IgD-negative memory B cell (primary cell): ENCODE results near the gene PLXND1. TPM values are rescaled to one million over a fixed set of nuclear protein-coding genes. Genes with fewer than 3 reads are reported as not detected.

Source experiments
- H3K27ac Mint-ChIP-seq, 3 donors: one replicate each; pipeline ENCODE4 v1.8.0; 2020 to 2022; ENCODE audit warnings: mild to moderate bottlenecking in 3 of 3, mixed read lengths in 3 of 3, moderate library complexity in 1 of 3
- H3K27me3 Mint-ChIP-seq: one replicate; pipeline ENCODE4 v1.8.0; 2021; ENCODE audit warnings: mixed read lengths
- H3K36me3 Mint-ChIP-seq: one replicate; pipeline ENCODE4 v1.8.0; 2020; ENCODE audit warnings: mild to moderate bottlenecking, mixed read lengths
- H3K4me1 Mint-ChIP-seq, 3 donors: one replicate each; pipeline ENCODE4 v1.8.0; 2020 to 2022; ENCODE audit warnings: mixed read lengths in 3 of 3, mild to moderate bottlenecking in 1 of 3
- H3K4me3 Mint-ChIP-seq, 4 donors: one replicate each; pipeline ENCODE4 v1.8.0; 2020 to 2022; ENCODE audit warnings: mild to moderate bottlenecking in 4 of 4, mixed read lengths in 4 of 4, moderate library complexity in 3 of 4
- H3K9me3 Mint-ChIP-seq, 3 donors: one replicate each; pipeline ENCODE4 v1.8.0; 2020 to 2021; ENCODE audit warnings: mixed read lengths in 3 of 3, mild to moderate bottlenecking in 1 of 3
- polyA plus RNA-seq: library from polyadenylated mRNA; unstranded; fragments of 300-500 nt; fragmentation: Illumina TruSeq; gene quantifications from one replicate; pipeline ENCODE4 v1.2.3, GENCODE V29; 2021

Gene PLXND1
- polyA plus RNA-seq, 1 donor from 2014 or later = 3.0 TPM

DNA sequence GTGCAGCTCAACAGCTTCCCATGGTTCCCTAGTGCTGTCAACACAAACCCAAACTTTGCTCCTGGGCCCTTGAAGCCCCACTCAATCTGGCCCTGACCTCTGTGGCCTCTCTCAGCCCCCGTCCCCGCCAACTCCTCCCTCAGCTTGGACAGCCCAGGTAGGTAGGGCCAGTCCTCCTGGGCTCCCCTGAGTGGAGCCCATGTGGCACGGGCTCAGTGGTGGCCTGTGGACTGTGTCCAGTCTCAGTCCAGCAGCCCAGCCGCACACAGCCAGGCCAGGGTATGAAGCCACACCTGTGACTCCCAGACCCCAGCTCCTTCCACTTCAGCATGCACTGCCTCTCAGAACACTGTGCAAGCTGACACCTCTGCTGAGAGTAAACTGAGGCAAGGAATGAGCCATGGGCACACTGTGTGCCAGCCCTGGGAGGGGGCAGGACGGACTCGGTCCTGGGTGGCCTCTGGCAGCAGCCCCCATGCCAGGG is 11.5 kb downstream of the PLXND1 start:
- Mint-ChIP-seq H3K27me3 (peaks cover 11% of the 10 kb centered on the region), H3K4me3 (peak overlapping the region in 1 of 4 donors; percentile 54), H3K27ac (no peak overlapping the region), H3K9me3 (no peaks in the 10 kb centered on the region), H3K36me3 (peaks cover 2% of the 10 kb centered on the region), H3K4me1 (peaks cover 0 to 17% (median 4%) of the 10 kb centered on the region in 3 donors)

- H3K9me3 Mint-ChIP-seq = no peaks in the 10 kb centered on the region
- H3K27ac Mint-ChIP-seq = no peak overlapping the region
- no peak overlapping the region for H3K4me3 Mint-ChIP-seq
- peaks cover 0 to 17% (median 4%) of the 10 kb centered on the region in 3 donors for H3K4me1 Mint-ChIP-seq
- peaks cover 2% of the 10 kb centered on the region for H3K36me3 Mint-ChIP-seq
- H3K27me3 Mint-ChIP-seq = peaks cover 11% of the 10 kb centered on the region
These were observed 12.1 kb downstream of the PLXND1 start for GRCh38 chr3:129594409-129594808.

GRCh38 chr3:129593595-129594339 is 12.7 kb downstream of the PLXND1 start:
- Mint-ChIP-seq H3K9me3 (no peaks in the 10 kb centered on the region), H3K4me1 (peaks cover 0 to 17% (median 4%) of the 10 kb centered on the region in 3 donors), H3K27me3 (peaks cover 11% of the 10 kb centered on the region), H3K4me3 (peak overlapping the region in 2 of 4 donors; percentile 63 to 74), H3K27ac (peak overlapping the region in 1 of 3 donors; percentile 81), H3K36me3 (peaks cover 2% of the 10 kb centered on the region)

DNA sequence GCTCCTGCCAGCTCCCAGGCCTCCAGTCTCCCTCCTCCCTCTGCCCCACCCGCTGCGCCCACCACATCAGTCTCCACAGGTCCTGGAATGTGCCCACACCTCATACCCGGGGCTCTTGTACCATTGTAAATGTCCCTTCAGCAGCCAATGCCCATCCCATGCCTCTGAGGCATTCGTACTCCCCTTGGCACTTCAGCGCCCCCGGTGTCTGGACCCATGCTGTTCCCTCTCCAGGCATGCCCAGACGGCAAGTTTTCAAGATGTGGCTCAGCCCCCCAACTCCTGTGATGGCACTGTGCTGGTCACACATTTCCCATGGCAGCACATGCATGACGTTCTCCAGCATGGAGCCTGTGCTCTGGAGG is 13.3 kb downstream of the PLXND1 start:
- Mint-ChIP-seq H3K27me3 (peaks cover 11% of the 10 kb centered on the region), H3K4me1 (peaks cover 0 to 17% (median 4%) of the 10 kb centered on the region in 3 donors), H3K4me3 (peak overlapping the region in 2 of 4 donors; percentile 48 to 63)

DNA sequence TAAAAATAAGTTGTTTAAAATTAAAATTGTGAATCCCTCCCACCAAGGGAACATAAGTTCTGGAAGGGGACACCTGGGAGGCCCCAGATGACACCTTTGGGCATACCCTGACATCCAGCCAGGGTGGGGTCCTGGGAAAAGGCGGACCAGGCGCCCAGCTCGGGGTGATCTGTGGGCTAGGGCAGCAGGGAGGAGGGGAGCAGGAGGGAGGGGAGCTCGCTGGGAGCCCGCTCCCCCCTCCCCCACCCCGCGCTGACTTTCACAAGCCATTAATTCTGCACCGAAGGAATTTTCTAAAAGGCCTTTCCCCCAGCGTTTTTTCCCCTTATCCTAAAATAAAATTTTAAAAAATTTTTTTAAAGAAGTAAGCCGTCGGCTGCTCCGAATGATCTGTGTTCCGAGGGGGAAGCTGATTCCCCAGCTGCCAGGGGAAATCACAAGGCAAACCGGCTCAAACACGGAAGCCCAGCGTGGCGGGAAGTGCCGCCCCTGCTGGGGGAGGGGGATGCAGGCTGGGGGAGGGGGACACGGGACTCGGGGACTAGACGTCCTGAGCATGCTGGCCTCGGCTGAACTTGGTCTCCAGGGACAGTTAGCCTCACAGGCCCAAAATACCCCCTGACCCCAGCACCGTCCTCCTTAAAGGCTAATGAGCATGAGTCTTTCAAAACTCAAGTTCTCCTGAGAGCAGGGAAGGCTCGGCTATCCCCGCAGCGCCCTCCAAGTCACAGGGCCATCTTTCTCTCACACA is 13.9 kb downstream of the PLXND1 start:
- H3K4me1 Mint-ChIP-seq = peaks cover 0 to 14% (median 4%) of the 10 kb centered on the region in 3 donors
- peak overlapping the region in 1 of 4 donors; percentile 63 for H3K4me3 Mint-ChIP-seq
- H3K27ac Mint-ChIP-seq = peak overlapping the region in 1 of 3 donors; percentile 10
- H3K9me3 Mint-ChIP-seq = no peaks in the 10 kb centered on the region
- peaks cover 4% of the 10 kb centered on the region for H3K36me3 Mint-ChIP-seq
- H3K27me3 Mint-ChIP-seq = peaks cover 11% of the 10 kb centered on the region

More for the DNA sequence above, 13.3 kb downstream of the PLXND1 start:
- Mint-ChIP-seq H3K9me3 (no peaks in the 10 kb centered on the region), H3K27ac (peak overlapping the region in 1 of 3 donors; percentile 81), H3K36me3 (peaks cover 2% of the 10 kb centered on the region)

GRCh38 chr3:129591932-129592331 is 14.5 kb downstream of the PLXND1 start:
- no peaks in the 10 kb centered on the region for H3K9me3 Mint-ChIP-seq
- H3K27me3 Mint-ChIP-seq = peaks cover 11% of the 10 kb centered on the region
- H3K36me3 Mint-ChIP-seq = peaks cover 5% of the 10 kb centered on the region
- peak overlapping the region in 2 of 4 donors; percentile 77 to 87 for H3K4me3 Mint-ChIP-seq
- peaks cover 0 to 14% (median 4%) of the 10 kb centered on the region in 3 donors for H3K4me1 Mint-ChIP-seq
- peak overlapping the region in 1 of 3 donors; percentile 60 for H3K27ac Mint-ChIP-seq

DNA sequence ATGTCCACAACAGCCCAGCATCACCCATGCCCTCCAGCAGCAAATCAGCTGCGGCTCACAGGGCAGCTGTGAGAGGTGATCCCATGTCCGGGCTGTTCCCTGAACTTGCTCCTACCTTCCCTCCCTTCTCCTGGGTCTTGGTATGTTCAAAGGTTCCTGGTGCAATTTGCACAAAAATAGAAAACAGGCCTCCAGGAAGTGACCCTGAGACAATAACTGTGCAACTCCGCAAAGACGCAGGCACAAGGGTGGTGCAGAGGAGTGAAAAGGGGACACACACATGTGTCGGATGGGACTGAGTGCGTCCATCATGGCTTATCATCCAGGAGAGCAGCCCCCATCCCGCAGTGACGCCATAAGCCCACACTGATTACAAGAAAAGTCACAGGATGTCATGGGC is 16.3 kb downstream of the PLXND1 start:
- H3K4me3 Mint-ChIP-seq = no peak overlapping the region
- H3K4me1 Mint-ChIP-seq = peaks cover 0 to 14% (median 4%) of the 10 kb centered on the region in 3 donors
- H3K27ac Mint-ChIP-seq = no peak overlapping the region
- H3K36me3 Mint-ChIP-seq = peaks cover 5% of the 10 kb centered on the region
- no peaks in the 10 kb centered on the region for H3K9me3 Mint-ChIP-seq
- peaks cover 11% of the 10 kb centered on the region for H3K27me3 Mint-ChIP-seq

DNA sequence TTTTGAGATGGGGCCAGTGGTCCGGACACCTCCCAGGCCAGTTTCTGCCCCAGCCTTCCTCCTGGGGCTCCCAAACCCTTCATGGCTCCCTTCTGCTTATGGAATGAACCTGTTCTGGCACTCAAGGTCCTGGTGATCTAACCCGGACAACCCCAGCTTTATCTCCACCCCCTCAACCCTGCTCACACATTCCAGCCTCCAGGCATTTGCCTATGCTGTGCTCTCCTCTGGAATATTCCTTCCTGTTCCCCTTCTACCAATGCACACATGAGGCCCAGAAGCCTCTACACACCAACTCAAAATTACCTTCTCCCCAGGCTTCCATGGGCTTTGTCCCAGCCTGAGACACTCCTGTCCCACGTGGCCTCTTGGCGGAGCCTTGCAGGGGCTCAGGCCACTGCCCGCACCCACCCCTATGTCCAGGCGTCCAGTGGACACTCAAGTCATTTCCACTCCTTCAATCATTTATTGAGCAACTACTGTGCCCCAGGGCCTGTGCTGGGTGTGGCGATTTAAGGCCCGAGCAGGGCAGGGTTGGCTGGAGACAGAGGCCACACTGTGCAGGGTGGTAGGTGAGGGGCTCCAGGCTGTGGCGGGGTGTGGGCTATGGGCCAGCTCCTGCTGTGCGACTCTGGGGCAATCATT is 18.8 kb downstream of the PLXND1 start:
- Mint-ChIP-seq H3K27me3 (peaks cover 6% of the 10 kb centered on the region), H3K4me3 (no peak overlapping the region), H3K4me1 (peaks cover 3 to 10% (median 6%) of the 10 kb centered on the region in 3 donors), H3K36me3 (peaks cover 3% of the 10 kb centered on the region), H3K9me3 (no peaks in the 10 kb centered on the region), H3K27ac (no peak overlapping the region)

DNA sequence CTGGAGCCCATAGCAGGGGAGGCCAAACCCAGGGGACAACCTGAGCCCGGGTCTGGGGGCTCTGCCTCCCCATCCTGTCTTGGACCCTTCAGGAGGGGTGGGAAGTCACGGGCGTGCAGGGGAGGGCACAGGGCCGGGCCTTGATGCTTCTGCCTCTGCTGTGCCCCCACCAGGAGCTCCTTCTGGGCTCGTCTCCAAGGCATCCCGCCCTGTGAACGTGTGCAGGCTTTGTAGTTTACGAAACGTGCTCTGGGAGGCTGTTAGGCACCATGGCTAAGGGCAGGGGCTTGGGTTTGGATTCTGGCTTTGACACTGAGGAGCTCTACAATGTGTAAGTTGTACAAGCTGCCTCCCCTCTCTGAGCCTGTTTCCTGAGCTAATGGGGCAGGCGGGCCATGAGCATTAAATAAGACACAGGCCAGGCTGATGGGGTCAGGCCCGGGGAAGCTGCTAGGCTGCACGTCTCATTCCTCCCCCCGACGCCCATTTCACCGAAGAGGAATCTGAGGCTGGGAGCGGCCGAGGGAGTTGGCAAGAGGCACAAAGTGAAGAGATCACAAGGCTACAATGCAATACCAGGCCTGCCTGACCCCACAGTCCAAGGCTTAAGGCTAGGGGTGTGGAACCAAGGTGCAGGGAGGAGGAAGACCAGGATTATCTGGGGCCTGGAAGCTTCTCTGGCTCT is 19.6 kb downstream of the PLXND1 start:
- no peak overlapping the region for H3K4me3 Mint-ChIP-seq
- no peaks in the 10 kb centered on the region for H3K9me3 Mint-ChIP-seq
- peaks cover 5 to 9% (median 6%) of the 10 kb centered on the region in 3 donors for H3K4me1 Mint-ChIP-seq
- peaks cover 3% of the 10 kb centered on the region for H3K36me3 Mint-ChIP-seq
- H3K27ac Mint-ChIP-seq = peak overlapping the region in 1 of 3 donors; percentile 53
- peaks cover 6% of the 10 kb centered on the region for H3K27me3 Mint-ChIP-seq

DNA sequence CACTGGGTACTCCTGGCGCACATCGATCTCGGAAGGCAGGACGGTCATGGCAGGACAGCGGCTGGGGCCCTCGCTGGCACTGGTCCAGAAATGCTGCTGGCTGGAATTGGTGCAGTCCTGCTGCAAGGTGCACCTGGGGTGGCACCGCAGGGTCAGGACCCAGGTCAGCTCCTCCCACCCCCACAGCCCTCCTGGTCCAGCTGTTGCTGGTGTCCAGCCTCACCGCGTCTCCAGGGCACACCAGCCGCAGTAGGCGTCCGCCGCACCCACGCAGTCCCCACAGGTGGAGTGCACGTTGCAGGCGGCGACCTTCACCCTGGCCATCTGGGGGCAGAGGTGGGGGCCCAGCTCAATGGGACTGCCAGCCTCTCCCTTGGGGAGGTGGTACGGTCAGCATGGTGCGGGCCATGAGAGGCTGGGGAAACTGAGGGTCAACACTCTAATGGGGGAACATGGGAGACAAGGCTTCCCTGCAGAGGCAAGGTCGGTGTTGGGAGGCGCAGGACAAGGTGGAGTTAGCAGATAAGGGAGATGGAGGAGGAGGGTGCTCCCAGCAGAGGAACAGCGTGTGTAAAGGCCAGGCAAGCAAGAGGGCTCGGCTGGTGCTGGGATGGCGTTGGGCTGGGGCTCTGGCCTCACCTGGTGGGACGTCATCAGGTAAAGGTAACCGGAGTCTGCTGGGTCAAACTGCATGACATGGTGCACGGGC is 20.4 kb downstream of the PLXND1 start:
- Mint-ChIP-seq H3K36me3 (peaks cover 3% of the 10 kb centered on the region), H3K4me3 (no peak overlapping the region), H3K9me3 (no peaks in the 10 kb centered on the region), H3K4me1 (peaks cover 7 to 10% (median 10%) of the 10 kb centered on the region in 3 donors), H3K27me3 (no peaks in the 10 kb centered on the region), H3K27ac (peak overlapping the region in 1 of 3 donors; percentile 53)

DNA sequence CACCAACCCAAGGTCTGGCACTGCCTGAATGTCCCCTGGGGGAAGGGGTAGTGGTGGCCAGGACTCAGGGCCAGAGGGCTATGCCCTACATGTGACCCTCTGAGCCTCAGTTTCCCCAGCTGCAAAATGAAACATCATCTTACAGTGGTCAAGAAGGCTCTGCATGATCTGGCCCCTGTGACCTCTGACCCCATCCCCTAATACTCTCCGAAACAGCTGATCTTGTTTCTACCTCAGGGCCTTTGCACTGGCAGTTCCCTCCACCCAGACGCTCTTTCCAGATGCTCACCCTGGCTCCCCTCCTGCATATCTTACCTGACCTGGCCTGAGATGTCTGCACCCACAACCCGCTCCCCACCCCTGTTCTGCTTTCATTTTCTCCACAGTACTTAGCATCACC is 21.8 kb downstream of the PLXND1 start:
- H3K36me3 Mint-ChIP-seq = peaks cover 3% of the 10 kb centered on the region
- H3K27ac Mint-ChIP-seq = no peak overlapping the region
- no peak overlapping the region for H3K4me3 Mint-ChIP-seq

DNA sequence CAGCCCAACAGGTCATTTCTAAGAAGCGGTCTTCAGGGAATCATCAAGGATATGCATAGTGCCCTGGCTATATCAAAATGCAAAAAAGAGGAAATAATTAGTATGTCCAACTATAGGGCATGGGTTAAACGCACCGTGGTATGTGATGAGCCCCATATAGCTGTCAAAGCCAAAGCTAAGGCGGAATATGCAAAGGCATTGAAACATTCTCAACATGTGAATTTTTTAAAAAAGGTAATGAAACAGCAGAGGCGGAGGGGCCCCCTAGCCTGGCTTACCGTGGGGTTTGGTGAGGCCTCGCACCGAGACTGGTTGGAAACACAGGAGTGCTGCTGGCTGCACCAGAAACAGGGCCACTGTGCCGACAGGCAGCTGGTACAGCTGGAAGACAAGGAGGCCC is 23.2 kb downstream of the PLXND1 start:
- peaks cover 14 to 18% (median 18%) of the 10 kb centered on the region in 3 donors for H3K4me1 Mint-ChIP-seq
- H3K27ac Mint-ChIP-seq = peak overlapping the region in 2 of 3 donors; percentile 3 to 34
- no peaks in the 10 kb centered on the region for H3K9me3 Mint-ChIP-seq
- no peaks in the 10 kb centered on the region for H3K27me3 Mint-ChIP-seq
- no peak overlapping the region for H3K4me3 Mint-ChIP-seq
- peaks cover 3% of the 10 kb centered on the region for H3K36me3 Mint-ChIP-seq

More for the DNA sequence above, 21.8 kb downstream of the PLXND1 start:
- Mint-ChIP-seq H3K4me1 (peaks cover 9 to 16% (median 13%) of the 10 kb centered on the region in 3 donors), H3K27me3 (no peaks in the 10 kb centered on the region), H3K9me3 (no peaks in the 10 kb centered on the region)

- H3K27ac Mint-ChIP-seq = peak overlapping the region in 2 of 3 donors; percentile 3 to 34
- H3K36me3 Mint-ChIP-seq = peaks cover 3% of the 10 kb centered on the region
- peaks cover 19 to 23% (median 22%) of the 10 kb centered on the region in 3 donors for H3K4me1 Mint-ChIP-seq
These were observed 23.7 kb downstream of the PLXND1 start for GRCh38 chr3:129582799-129583198.

GRCh38 chr3:129581623-129582022 is 24.9 kb downstream of the PLXND1 start:
- no peaks in the 10 kb centered on the region for H3K27me3 Mint-ChIP-seq

More at GRCh38 chr3:129582799-129583198, 23.7 kb downstream of the PLXND1 start:
- Mint-ChIP-seq H3K4me3 (no peak overlapping the region), H3K27me3 (no peaks in the 10 kb centered on the region), H3K9me3 (no peaks in the 10 kb centered on the region)

More at GRCh38 chr3:129581623-129582022, 24.9 kb downstream of the PLXND1 start:
- H3K4me3 Mint-ChIP-seq = no peak overlapping the region
- H3K4me1 Mint-ChIP-seq = peaks cover 26 to 30% (median 29%) of the 10 kb centered on the region in 3 donors
- no peaks in the 10 kb centered on the region for H3K36me3 Mint-ChIP-seq
- H3K9me3 Mint-ChIP-seq = no peaks in the 10 kb centered on the region
- H3K27ac Mint-ChIP-seq = peak overlapping the region in 2 of 3 donors; percentile 70 to 94
